Measurements from ENCODE around the gene CPXM2.

- no peak for TF ChIP-seq CTCF (IDR thresholded peaks at IDR 0.05; ENCODE audit: poor library complexity)
- no peak for TF ChIP-seq EZH2 (IDR thresholded peaks at IDR 0.05; ENCODE audit: borderline replicate concordance)
These were observed 187.5 kb downstream of the CPXM2 start for GRCh38 chr10:123704076-123704475.
